HCT116 (cell line): Measurements from ENCODE around the gene KIF18A. TPM values are rescaled to one million over a fixed set of nuclear protein-coding genes. Genes with fewer than 3 reads are reported as not detected.

Experiments used
- ATAC-seq: fragments of 200-7000 bp; cut with Tn5 transposase; 2 replicates; pipeline ENCODE4 v1.9.1; 2020; ENCODE audit warnings: mild to moderate bottlenecking, moderate library complexity
- BruUV-seq: library from RNA; stranded (reverse); fragments of 400-500 nt; replicated peaks from 2 replicates; lab custom pipeline; 2021; lab: Mats Ljungman, UMichigan
- CTCF ChIA-PET: fragments of 300-600 bp; sonication (Branson Sonifier 250); formaldehyde crosslinking; loops from one replicate; lab custom pipeline; 2021; ENCODE audit warnings: antibody characterized with exemption; lab: Charles Lee
- POLR2A ChIA-PET: fragments of 300-600, 350-600 bp; sonication (Branson Sonifier 250); formaldehyde crosslinking; loops from one replicate; lab custom pipeline; 2021; ENCODE audit warnings: antibody characterized with exemption; lab: Charles Lee
- RAD21 ChIA-PET, 2 experiments: fragments of 300-600 bp; sonication (Branson Sonifier 250); formaldehyde crosslinking; loops; one replicate each; lab custom pipeline; 2023; ENCODE audit warnings: low total read pairs in 2 of 2; ENCODE audit not compliant: uncharacterized antibody in 2 of 2, unreplicated experiment in 2 of 2, low non-redundant PET in 1 of 2; lab: Charles Lee
- DNase-seq: peaks from one replicate; pipeline ENCODE4 v3.0.0-alpha.2; 2010; ENCODE audit warnings: low read depth, low spot score
- H2AFZ ChIP-seq: fragments of 200-600 bp; shearing (Covaris generic), sonication (generic); 2 replicates; pipeline ENCODE4 v1.6.1; 2017; ENCODE audit warnings: low read depth, mixed run types, mixed read lengths, antibody characterized with exemption, low read length; ENCODE audit not compliant: poor library complexity, severe bottlenecking
- H3K27ac ChIP-seq: 2 replicates; pipeline ENCODE4 v1.5.1; 2012; ENCODE audit warnings: low read depth, low read length
- H3K27me3 ChIP-seq: fragments of 200-600 bp; sonication (generic); 2 replicates; pipeline ENCODE4 v1.6.1; 2016; ENCODE audit warnings: mixed run types, low read length, mixed read lengths; ENCODE audit not compliant: insufficient read depth
- H3K36me3 ChIP-seq, 2 experiments: fragments of 200-500 bp in 1 of 2; fragments of 200-600 bp in 1 of 2; sonication (Bioruptor generic) in 1 of 2; sonication (generic) in 1 of 2; 2 replicates each; pipeline versions ENCODE4 v1.5.1 to v1.6.1; 2014 to 2016; ENCODE audit warnings: low read length in 2 of 2, inconsistent platforms in 1 of 2, mixed read lengths in 1 of 2, mixed run types in 1 of 2; ENCODE audit not compliant: insufficient read depth in 2 of 2, control insufficient read depth in 1 of 2
- H3K4me1 ChIP-seq, 2 experiments: fragments of 200-600 bp in 1 of 2; sonication (generic) in 1 of 2; 2 replicates each; pipeline versions ENCODE4 v1.5.1 to v1.6.1; 2012 to 2017; ENCODE audit warnings: low read length in 2 of 2, inconsistent platforms in 1 of 2, mild to moderate bottlenecking in 1 of 2, mixed read lengths in 1 of 2, mixed run types in 1 of 2, moderate library complexity in 1 of 2; ENCODE audit not compliant: insufficient read depth in 2 of 2, control insufficient read depth in 1 of 2
- H3K4me2 ChIP-seq: fragments of 200-600 bp; sonication (generic); 2 replicates; pipeline ENCODE4 v1.6.1; 2017; ENCODE audit warnings: mixed run types, low read length, mixed read lengths
- H3K4me3 ChIP-seq, 2 experiments: fragments of 200-600 bp in 1 of 2; sonication (generic) in 1 of 2; replicated peaks in 1 of 2; 2 replicates each; pipeline ENCODE4 v1.5.1; 2011 to 2016; ENCODE audit warnings: low read length in 2 of 2, control low read depth in 1 of 2, low read depth in 1 of 2, mild to moderate bottlenecking in 1 of 2, mixed read lengths in 1 of 2, mixed run types in 1 of 2
- H3K79me2 ChIP-seq: fragments of 200-600 bp; sonication (generic); 2 replicates; pipeline ENCODE4 v1.6.1; 2017; ENCODE audit warnings: mild to moderate bottlenecking, mixed run types, low read length, moderate library complexity, mixed read lengths; ENCODE audit not compliant: insufficient read depth
- H3K9ac ChIP-seq: fragments of 200-600 bp; sonication (generic); 2 replicates; pipeline ENCODE4 v1.6.1; 2016; ENCODE audit warnings: low read length, mixed read lengths
- H3K9me2 ChIP-seq: fragments of 200-600 bp; sonication (generic), shearing (Covaris generic); 2 replicates; pipeline ENCODE4 v1.6.1; 2017; ENCODE audit warnings: mixed run types, mild to moderate bottlenecking, moderate library complexity; ENCODE audit not compliant: insufficient read depth
- H3K9me3 ChIP-seq, 2 experiments: fragments of 200-500 bp in 1 of 2; fragments of 200-600 bp in 1 of 2; sonication (Bioruptor generic) in 1 of 2; sonication (generic) in 1 of 2; 2 replicates each; pipeline ENCODE4 v1.6.1; 2014 to 2017; ENCODE audit warnings: low read length in 2 of 2, mixed read lengths in 2 of 2, inconsistent platforms in 1 of 2, low read depth in 1 of 2, mild to moderate bottlenecking in 1 of 2, mixed run types in 1 of 2, moderate library complexity in 1 of 2; ENCODE audit not compliant: control insufficient read depth in 1 of 2, insufficient read depth in 1 of 2
- H4K20me1 ChIP-seq: fragments of 200-600 bp; sonication (generic), shearing (Covaris generic); 2 replicates; pipeline ENCODE4 v1.6.1; 2017; ENCODE audit warnings: mixed run types, mild to moderate bottlenecking, moderate library complexity; ENCODE audit not compliant: insufficient read depth
- CBX3 ChIP-seq: IDR thresholded peaks from 2 replicates; pipeline ENCODE4 v1.6.1; 2012; ENCODE audit warnings: low read depth
- EGR1 ChIP-seq: IDR thresholded peaks from 2 replicates; pipeline ENCODE4 v1.6.1; 2012; ENCODE audit warnings: low read depth
- POLR2AphosphoS5 ChIP-seq: IDR thresholded peaks from 2 replicates; pipeline ENCODE4 v1.6.1; 2011; ENCODE audit warnings: mild to moderate bottlenecking, low read depth, low read length, moderate library complexity
- intact Hi-C: fragments of 100-400 bp; cut with micrococcal nuclease; formaldehyde crosslinking; loops from 2 replicates; pipeline ENCODE4 v1.10.0; 2022
- microRNA counts: library from miRNA; unstranded; fragments of <30 nt; microRNA quantifications from one replicate; lab custom pipeline; 2015
- microRNA-seq: library from miRNA; unstranded; fragments of <30 nt; microRNA quantifications from one replicate; pipeline ENCODE4, GENCODE V29; 2016; ENCODE audit warnings: borderline number of aligned reads
- total RNA-seq: library from RNA; stranded (reverse); gene quantifications from one replicate; pipeline ENCODE4 v1.2.1, GENCODE V29; 2021; ENCODE audit not compliant: unreplicated experiment

KIF18A gene
- total RNA-seq, 1 experiment from 2014 or later = 50.7 TPM

- no peak for TF ChIP-seq POLR2AphosphoS5
- TF ChIP-seq CBX3 = no peak
- TF ChIP-seq EGR1 = no peak
- intact Hi-C loops = no loop called here
- no peak overlapping the region for H3K9ac ChIP-seq
- H3K4me3 ChIP-seq = no peak overlapping the region
- POLR2A ChIA-PET = no interaction called here
- no peaks in the 10 kb centered on the region for H3K9me3 ChIP-seq
- no peaks in the 10 kb centered on the region for H3K79me2 ChIP-seq
- H2AFZ ChIP-seq = no peak overlapping the region
- ATAC-seq (no peak), DNase-seq (no peak)
- CTCF ChIA-PET = no interaction called here
- BruUV-seq = no TSS peak
- no peak overlapping the region for H3K4me2 ChIP-seq
- no peaks in the 10 kb centered on the region for H3K36me3 ChIP-seq
- no peaks in the 10 kb centered on the region for H3K27me3 ChIP-seq
- H4K20me1 ChIP-seq = no peaks in the 10 kb centered on the region
- no peaks in the 10 kb centered on the region for H3K9me2 ChIP-seq
- H3K27ac ChIP-seq = no peak overlapping the region
- H3K4me1 ChIP-seq = no peaks in the 10 kb centered on the region
- RAD21 ChIA-PET = no interaction called here
Measured at GRCh38 chr11:27971171-27971570, 136.8 kb downstream of the KIF18A start.

MicroRNAs encoded within 50 kb of the gene (microRNA counts, 767-probe panel; counts per million panel counts)
- not detected for microRNA hsa-miR-610 (lab: Ali Mortazavi, UCI)

Small RNA genes lying within 50 kb of the gene (microRNA-seq; reads per million reads assigned to microRNA genes)
- not detected for gene MIR610

Other genes starting within 250 kb of the KIF18A start
- gene METTL15, start 232 bp upstream of the KIF18A start, total RNA-seq = 25.3 TPM